Cardiac atrium fibroblast (primary cell): ENCODE results near the gene PSMD13. TPM values are rescaled to one million over a fixed set of nuclear protein-coding genes. Genes with fewer than 3 reads are reported as not detected.

Experiments used
- total RNA-seq: library from RNA; depleted of rRNA; stranded (reverse); fragments of >200 nt; gene quantifications from 2 replicates; pipeline ENCODE4 v1.2.3, GENCODE V29; 2015

PSMD13 gene
- 115 and 132 TPM in 2 replicates for total RNA-seq

DNA sequence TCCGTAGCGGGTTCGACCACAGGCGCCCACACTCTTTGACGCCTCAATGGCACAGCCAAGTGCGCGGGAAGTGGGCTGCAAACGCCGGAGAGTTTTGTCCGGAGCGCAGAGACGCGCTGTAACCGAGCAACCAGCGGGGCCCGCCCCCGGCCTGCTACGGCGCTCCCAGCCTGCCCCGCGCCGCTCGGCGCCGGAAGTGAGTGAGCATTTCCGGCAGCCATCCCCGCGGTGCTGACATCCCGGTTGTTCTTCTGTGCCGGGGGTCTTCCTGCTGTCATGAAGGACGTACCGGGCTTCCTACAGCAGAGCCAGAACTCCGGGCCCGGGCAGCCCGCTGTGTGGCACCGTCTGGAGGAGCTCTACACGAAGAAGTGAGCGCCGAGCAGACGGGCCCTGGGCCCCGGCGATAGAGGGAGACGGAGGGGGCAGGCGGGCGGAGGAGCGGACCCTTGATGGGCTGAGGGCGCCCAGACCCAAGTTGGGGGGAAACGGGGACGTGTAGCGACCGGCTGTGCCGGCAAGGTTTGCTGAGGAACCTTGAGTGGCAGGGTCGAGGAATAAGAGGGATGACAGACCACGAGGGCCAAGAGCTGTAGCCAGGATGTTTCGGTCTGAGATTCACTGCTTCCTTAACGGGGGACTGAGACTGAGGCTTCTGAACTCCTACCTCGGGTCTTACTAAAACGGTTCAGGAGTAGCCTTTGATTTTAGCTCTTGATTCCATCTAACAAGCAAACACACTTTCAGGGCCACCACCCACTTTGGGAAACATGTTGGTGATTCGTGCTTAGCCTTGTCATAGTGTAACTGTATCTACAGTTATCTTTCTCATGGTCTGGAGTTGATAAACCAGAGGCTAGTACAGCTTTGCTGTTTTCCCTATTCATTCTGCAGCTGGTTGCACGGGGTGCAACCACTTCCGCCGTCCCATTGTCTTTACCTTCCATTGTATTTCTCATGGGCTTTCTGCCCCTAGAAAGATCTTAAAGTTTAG, at the start of gene PSMD13:
Gene PSMD13, plus strand, starts transcription at position 203 of the 994 bp plus-strand sequence. Its CDS starts 74 bp downstream, at position 277.

DNA sequence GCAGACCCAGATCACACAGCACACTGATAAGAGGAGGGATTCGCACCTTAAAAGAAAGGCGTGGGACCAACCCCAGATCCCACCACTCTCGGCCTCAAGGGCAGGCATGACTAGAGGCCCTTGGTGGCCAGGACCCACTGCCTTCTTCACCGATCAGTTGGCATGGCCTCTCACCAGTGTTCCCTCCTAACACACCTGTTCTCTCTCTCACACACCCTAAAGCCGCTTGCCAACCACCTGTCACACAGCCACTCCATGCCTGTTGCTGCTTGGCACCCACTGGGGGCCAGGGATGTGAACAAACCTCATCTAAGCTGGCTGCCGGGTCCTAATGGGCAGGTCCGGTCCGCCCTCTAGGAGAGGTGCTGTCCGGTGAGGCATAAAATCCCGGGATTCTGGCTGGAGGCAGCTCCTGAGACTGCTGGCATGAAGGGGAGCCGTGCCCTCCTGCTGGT, 44.1 kb upstream of the PSMD13 start, which contains the start of gene SCGB1C1:
Gene SCGB1C1, plus strand, starts transcription at position 405 of the 455 bp plus-strand sequence. Its CDS starts 22 bp downstream, at position 427.

DNA sequence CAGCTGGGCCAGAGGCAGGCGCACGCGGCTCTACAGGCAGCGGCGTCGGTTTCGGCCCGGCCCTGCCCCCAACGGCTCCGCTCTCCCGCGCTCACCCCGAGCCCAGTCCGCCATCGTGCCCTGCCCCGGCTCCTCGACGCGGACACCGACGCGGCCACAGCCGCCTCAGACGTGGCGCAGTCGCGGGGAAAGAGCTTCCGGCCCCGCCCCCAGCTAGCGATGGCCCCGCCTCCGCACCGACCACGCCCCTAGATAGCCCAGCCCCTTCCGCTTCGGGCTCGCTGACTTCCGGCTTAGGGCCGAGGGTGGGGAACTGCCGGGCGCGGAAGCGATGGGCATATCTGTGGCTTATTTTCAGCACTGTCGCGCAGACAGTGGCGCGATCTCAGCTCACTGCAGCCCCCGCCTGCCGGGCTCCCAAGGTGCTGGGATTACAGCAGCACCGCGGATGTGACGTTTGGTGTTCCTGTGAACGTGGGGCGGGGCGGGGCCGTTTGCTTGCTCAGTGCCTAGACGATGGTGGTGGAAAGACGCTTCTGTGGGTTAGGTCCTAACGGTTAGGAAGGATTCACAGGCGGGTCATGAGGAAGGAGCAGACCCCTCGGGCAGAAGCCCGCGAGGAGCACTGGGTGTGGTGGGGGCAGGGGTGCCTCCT, 29.4 kb upstream of the PSMD13 start, which contains the start of the genes BET1L and RIC8A:
Gene BET1L, minus strand, starts transcription at position 192 of the 655 bp plus-strand sequence. Its CDS starts 78 bp downstream, at position 114.
Gene RIC8A, plus strand, starts transcription at position 501 of the 655 bp plus-strand sequence. CDS start 1,147 bp downstream, outside the sequence.

DNA sequence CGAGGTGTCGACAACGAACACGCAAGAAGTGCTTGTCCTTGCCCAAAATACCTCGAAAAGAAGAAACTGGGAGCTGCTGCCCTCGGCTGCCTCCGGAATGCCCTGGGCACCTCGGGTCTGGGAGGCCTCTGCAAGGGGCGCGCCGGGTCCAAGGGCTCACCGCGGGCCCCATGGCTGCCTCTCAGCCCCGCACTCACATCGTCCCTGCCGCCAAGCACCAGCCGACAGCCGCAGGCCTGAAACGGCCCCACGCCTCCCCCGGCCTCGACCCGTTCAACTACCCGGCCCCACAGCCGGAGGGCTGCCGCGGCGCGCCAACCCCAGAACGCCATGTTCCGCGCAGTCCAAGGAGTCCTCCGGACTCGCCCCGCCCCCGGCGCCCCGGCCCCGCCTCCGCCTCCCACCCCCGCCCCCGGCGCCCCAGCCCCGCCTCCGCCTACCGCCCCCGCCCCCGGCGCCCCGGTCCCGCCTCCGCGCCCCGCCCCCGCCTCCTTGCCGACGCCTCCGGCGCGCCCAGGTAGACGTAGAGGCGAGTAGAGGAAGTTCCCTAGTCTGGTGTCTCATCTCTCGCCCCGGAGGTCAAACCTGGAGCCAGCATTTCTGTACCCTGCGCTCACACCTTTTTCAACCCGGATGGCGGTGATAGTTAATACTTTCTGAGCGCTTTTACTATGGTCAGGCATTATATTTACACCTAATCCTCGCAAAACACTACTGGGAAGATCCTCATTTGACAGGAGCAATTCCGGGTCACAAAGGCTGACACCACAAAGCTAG, 591 bp upstream of the PSMD13 start, which contains the start of gene SIRT3:
Gene SIRT3, minus strand, starts transcription at position 346 of the 777 bp plus-strand sequence. Its CDS starts 14 bp downstream, at position 332.

DNA sequence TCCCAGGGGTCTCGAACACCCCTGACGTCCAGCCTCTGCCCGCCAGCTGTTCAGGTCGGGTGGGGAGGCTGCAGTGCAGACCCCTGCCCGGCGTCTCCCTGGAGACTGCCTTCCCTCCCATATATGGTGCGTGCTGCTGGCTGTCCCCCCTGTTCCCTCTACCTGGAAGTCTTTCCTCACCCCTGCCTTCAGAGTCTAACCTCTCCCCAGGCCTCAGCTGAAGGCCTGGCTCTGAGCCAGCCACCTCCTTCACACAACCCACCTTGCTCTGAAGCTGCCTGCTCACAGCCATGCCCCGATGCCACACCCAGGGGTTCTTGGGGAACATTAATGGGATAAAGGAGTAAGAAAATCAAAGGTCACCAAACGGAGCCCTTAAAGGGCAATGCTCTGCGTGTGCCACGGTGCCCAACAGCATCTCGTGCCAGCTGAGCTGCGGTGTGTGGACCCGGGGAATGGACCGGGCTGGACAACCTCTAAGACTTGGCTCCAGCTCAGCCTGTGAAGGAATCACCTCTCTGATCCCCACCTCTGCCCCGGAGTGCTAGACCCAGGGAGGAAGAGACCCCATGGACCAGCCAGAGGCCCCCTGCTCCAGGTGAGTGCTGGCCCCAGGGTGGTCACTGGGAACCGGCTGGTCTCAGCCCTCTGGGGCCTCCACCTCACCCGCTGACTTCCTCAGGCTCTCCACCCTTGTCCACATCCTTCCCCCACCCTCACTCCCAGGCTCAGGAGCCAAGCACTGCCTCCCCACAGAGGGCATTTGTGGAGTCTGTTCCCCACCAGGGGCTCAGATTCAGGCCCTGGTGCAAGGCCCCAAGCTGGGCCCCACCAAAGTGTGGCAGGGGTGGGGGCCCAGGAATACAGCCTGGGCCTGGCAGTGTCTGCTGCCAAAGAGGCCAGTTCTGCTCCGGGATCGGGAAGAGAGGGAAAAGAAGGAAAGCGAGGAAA, 41.5 kb downstream of the PSMD13 start, which contains the start of gene NLRP6:
Gene NLRP6, plus strand, starts transcription at position 407 of the 951 bp plus-strand sequence. Its CDS starts 163 bp downstream, at position 570.

DNA sequence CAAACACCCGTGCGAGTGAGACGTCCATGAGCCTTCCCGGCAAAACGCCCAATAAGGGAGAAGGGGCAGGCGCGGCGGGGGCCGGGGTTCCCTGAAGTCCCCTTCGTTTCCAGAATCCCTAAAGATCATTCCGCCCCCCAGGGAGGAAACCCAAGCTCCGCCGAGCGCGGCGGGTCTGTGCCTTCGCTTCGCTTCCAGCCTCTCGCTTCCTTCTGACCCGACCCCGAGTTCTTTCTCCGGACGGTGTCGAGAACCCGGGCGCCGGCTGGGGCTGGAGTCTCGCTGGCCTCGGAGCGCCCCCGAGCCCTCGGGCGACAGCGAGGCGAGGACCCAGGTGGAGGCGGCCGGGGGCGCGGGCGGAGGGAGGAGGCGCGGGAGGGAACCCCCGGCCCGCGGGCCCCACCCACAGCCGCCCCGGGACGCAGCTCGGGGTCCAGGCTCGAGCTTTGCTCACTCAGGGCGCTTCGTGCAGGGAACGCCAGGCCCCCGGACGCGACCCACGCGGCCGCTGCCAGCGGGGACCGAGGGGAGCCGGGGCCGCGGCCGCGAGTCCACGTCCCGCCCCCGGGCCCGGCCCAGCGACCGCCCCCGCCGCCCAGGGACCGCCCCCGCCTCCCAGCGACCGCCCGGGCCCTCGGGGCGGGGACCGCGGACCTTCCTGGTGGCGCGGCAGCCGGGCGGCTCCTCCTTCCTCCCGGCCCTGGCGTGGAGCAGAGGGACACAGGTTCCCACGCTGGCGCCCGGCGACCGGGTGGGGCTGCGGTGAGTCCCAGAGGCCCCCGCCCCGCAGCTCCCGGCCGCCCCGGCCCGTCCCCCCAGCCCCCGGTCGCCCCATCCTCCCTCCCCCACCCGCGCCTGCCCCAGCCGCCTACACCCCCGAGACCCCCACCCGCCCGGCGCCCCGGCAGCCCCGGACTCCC, 52.0 kb downstream of the PSMD13 start, which contains the start of gene PGGHG:
Gene PGGHG, plus strand, starts transcription at position 649 of the 920 bp plus-strand sequence. CDS start 691 bp downstream, outside the sequence.

DNA sequence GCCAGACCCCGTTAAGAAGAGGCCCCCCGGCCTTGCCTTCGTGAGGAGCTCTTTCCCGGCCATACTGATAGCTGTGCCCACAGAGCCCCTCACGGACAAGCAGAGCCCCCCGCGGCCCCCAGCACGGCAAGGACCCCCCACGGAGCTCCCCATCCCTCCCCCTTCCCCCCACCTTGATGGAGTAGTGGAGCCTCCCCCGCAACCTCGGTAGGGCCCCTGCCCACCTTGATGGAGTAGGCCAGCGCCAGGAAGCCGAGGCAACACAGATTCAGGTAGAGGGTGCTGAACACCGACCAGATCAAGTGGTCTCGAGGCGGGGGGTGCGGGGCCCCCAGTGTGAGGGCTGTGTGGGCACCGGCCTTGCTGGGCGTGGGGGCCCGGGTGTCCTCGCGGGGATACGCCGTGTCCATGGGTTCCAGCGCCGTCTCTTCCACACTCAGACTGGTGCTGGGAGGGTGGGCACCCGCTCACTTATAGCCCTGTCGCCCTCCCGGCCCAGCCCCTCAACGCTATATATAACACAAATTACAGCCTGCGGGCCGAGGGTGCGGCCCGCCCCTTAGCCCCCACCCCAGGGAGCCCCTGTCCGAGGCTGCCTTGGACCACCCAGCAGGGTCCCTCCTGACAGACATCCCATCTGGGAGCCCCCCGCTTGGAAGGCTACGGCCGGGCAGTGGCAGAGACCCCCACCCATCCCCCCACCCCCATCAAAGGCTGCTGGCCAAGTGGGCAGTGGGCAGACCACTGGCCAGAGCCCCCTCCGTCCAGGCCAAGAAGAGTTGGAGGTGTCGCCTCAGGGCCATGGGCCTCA, 62.5 kb downstream of the PSMD13 start, which contains the start of gene IFITM5:
Gene IFITM5, minus strand, starts transcription at position 446 of the 811 bp plus-strand sequence. Its CDS starts 36 bp downstream, at position 410.

Other genes starting within 250 kb of the PSMD13 start
- not detected in 2 replicates for gene SCGB1C1, start 43.9 kb upstream of the PSMD13 start, total RNA-seq
- gene BET1L, start 29.6 kb upstream of the PSMD13 start, total RNA-seq = 50.9 and 52.7 TPM in 2 replicates
- gene RIC8A, start 29.3 kb upstream of the PSMD13 start, total RNA-seq = 73.5 and 136 TPM in 2 replicates
- gene SIRT3, start 634 bp upstream of the PSMD13 start, total RNA-seq = 5.5 and 16.6 TPM in 2 replicates
- not detected in 2 replicates for gene NLRP6, start 41.4 kb downstream of the PSMD13 start, total RNA-seq
- gene PGGHG, start 52.1 kb downstream of the PSMD13 start, total RNA-seq = 16.7 and 34.8 TPM in 2 replicates
- gene IFITM5, start 62.5 kb downstream of the PSMD13 start, total RNA-seq = not detected in 2 replicates
- 478 and 666 TPM in 2 replicates for gene IFITM2, start 70.8 kb downstream of the PSMD13 start, total RNA-seq
- 203 and 427 TPM in 2 replicates for gene IFITM1, start 77.1 kb downstream of the PSMD13 start, total RNA-seq
- 802 and 859 TPM in 2 replicates for gene IFITM3, start 83.9 kb downstream of the PSMD13 start, total RNA-seq
- gene B4GALNT4, start 132.5 kb downstream of the PSMD13 start, total RNA-seq = 2.3 and 7.1 TPM in 2 replicates
- gene PKP3, start 157.2 kb downstream of the PSMD13 start, total RNA-seq = 0.54 and 3.2 TPM in 2 replicates
- gene SIGIRR, start 178.0 kb downstream of the PSMD13 start, total RNA-seq = 42.4 and 43.0 TPM in 2 replicates
- gene ANO9, start 205.0 kb downstream of the PSMD13 start, total RNA-seq = not detected in 2 replicates
- 36.3 and 40.8 TPM in 2 replicates for gene PTDSS2, start 213.3 kb downstream of the PSMD13 start, total RNA-seq